DOHH2 (cell line): ENCODE results near the gene ANKS1B.

Experiments used
- H3F3A ChIP-seq: fragments of 200-600 bp; sonication (generic), shearing (Covaris generic); 2 replicates; pipeline ENCODE4 v1.6.0; 2016; ENCODE audit warnings: antibody characterized with exemption, mild to moderate bottlenecking; ENCODE audit not compliant: control insufficient read depth, insufficient read depth
- H3K27ac ChIP-seq: fragments of 200-600 bp; sonication (generic); 2 replicates; pipeline ENCODE4 v1.5.1; 2014; ENCODE audit warnings: low read depth, mild to moderate bottlenecking, low read length, moderate library complexity
- H3K27me3 ChIP-seq: fragments of 200-600 bp; sonication (generic); 2 replicates; pipeline ENCODE4 v1.6.1; 2014; ENCODE audit warnings: mild to moderate bottlenecking, low read length, mixed read lengths; ENCODE audit not compliant: control insufficient read depth
- H3K36me3 ChIP-seq: fragments of 200-600 bp; sonication (generic); 2 replicates; pipeline ENCODE4 v1.6.1; 2014; ENCODE audit warnings: mild to moderate bottlenecking, low read length, moderate library complexity, mixed read lengths; ENCODE audit not compliant: control insufficient read depth
- H3K4me1 ChIP-seq: fragments of 200-600 bp; sonication (generic); 2 replicates; pipeline ENCODE4 v1.6.1; 2014; ENCODE audit warnings: mild to moderate bottlenecking, low read length, mixed read lengths; ENCODE audit not compliant: control insufficient read depth
- H3K4me2 ChIP-seq: fragments of 200-600 bp; sonication (generic); 2 replicates; pipeline ENCODE4 v1.6.0; 2014; ENCODE audit warnings: mild to moderate bottlenecking, low read length, moderate library complexity
- H3K4me3 ChIP-seq: fragments of 200-600 bp; sonication (generic); 2 replicates; pipeline ENCODE4 v1.5.1; 2014; ENCODE audit warnings: mild to moderate bottlenecking, low read length, mixed read lengths
- H3K79me2 ChIP-seq: fragments of 200-600 bp; sonication (generic); 2 replicates; pipeline ENCODE4 v1.6.1; 2014; ENCODE audit warnings: mild to moderate bottlenecking, low read length, mixed read lengths; ENCODE audit not compliant: control insufficient read depth
- H3K9me2 ChIP-seq: fragments of 200-600 bp; sonication (generic); replicated peaks from 2 replicates; pipeline ENCODE4 v1.6.1; 2014; ENCODE audit warnings: mild to moderate bottlenecking, low read length, mixed read lengths; ENCODE audit not compliant: control insufficient read depth
- H3K9me3 ChIP-seq: fragments of 200-600 bp; sonication (generic); 2 replicates; pipeline ENCODE4 v1.6.1; 2014; ENCODE audit warnings: antibody characterized with exemption, low read length, mixed read lengths; ENCODE audit not compliant: control insufficient read depth, insufficient read depth
- H4K20me1 ChIP-seq: fragments of 200-600 bp; sonication (generic); 2 replicates; pipeline ENCODE4 v1.6.0; 2014; ENCODE audit warnings: low read depth, mild to moderate bottlenecking, antibody characterized with exemption, low read length, moderate library complexity; ENCODE audit not compliant: control insufficient read depth, insufficient read depth
- EZH2phosphoT487 ChIP-seq: fragments of 200-600 bp; sonication (generic); IDR thresholded peaks from 2 replicates; pipeline ENCODE4 v1.6.1; 2017; ENCODE audit warnings: borderline replicate concordance, mild to moderate bottlenecking, antibody characterized with exemption, low read length, moderate library complexity, mixed read lengths
- TF ChIP-seq, protein P1 (sequence below): fragments of 200-600 bp; sonication (generic); IDR thresholded peaks from one replicate; pipeline ENCODE4 v1.5.1; 2014; ENCODE audit warnings: antibody characterized with exemption, mild to moderate bottlenecking, low read depth, low read length; ENCODE audit not compliant: poor library complexity, severe bottlenecking

Gene ANKS1B

DNA sequence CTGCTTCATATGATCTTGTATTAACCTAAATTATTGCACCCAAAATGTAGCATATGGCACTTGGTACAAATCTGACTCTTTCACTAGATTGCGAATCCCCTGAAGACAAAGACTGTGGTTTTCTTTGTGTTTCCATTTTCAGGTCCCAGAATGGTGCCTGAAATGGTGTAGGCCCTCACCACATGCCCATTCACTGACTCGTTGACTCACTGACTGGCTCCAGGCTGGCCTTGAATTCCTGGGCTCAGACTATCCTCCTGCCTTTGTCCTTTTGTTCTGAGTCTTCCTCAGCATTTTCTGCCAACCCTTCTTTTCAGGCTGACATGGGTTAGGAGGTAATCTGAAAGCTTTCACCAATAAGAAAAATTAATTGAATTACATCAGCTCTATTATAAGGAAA is 705.8 kb downstream of the ANKS1B start:
- Histone ChIP-seq H3K27me3 (no peaks in the 10 kb centered on the region), H3K4me2 (no peak overlapping the region), H3K27ac (no peak overlapping the region), H3K36me3 (no peaks in the 10 kb centered on the region), H3K9me2 (no peaks in the 10 kb centered on the region), H3F3A (no peaks in the 10 kb centered on the region), H3K9me3 (peaks cover 3% of the 10 kb centered on the region; the same call in 1 of the 2 replicates), H3K4me1 (peaks cover 7% of the 10 kb centered on the region), H4K20me1 (no peaks in the 10 kb centered on the region), H3K79me2 (no peaks in the 10 kb centered on the region), H3K4me3 (no peak overlapping the region)
- TF ChIP-seq EZH2phosphoT487, result no peak
- TF ChIP-seq, protein P1, sequence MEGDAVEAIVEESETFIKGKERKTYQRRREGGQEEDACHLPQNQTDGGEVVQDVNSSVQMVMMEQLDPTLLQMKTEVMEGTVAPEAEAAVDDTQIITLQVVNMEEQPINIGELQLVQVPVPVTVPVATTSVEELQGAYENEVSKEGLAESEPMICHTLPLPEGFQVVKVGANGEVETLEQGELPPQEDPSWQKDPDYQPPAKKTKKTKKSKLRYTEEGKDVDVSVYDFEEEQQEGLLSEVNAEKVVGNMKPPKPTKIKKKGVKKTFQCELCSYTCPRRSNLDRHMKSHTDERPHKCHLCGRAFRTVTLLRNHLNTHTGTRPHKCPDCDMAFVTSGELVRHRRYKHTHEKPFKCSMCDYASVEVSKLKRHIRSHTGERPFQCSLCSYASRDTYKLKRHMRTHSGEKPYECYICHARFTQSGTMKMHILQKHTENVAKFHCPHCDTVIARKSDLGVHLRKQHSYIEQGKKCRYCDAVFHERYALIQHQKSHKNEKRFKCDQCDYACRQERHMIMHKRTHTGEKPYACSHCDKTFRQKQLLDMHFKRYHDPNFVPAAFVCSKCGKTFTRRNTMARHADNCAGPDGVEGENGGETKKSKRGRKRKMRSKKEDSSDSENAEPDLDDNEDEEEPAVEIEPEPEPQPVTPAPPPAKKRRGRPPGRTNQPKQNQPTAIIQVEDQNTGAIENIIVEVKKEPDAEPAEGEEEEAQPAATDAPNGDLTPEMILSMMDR, result no peak

DNA sequence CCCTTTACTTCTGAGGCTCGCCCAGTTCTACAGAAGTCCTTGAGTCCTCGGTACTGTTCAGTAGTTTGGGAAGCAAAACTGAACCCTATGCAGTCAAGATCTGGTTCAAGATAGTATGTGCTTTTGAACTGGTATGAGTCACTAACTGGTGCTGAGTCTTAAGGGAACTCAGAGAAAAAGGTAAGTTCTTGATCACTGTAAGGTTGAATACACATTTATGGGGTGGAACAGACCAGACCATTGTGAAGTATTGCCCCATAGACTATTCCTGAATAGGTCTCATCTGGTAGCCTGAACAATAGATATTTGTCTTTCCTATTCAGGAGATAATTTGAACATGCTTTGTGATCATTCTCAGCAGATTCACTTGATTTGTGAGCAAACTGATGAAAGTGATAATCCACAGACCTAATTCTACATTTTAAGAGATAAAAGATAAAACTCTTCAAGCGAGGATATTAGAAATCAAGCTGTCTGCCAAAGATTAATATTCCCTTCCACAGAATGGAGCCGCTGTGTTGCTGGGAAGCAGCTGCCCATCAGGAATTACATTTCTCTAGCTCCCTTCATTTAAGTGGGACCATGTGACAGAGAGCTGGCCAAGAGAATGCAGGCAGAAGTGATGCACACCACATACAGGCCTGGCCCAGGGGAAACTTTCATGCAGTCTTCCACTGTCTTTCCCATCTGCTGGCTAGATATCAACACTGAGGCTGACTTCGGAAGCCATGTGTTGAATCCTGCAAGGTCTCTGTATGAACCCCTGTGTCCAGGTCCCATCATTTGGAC is 707.0 kb downstream of the ANKS1B start:
- Histone ChIP-seq H3K27me3 (no peaks in the 10 kb centered on the region), H3K79me2 (no peaks in the 10 kb centered on the region), H3K4me1 (peaks cover 7% of the 10 kb centered on the region), H3K4me2 (no peak overlapping the region), H3K36me3 (no peaks in the 10 kb centered on the region), H3K27ac (no peak overlapping the region), H4K20me1 (no peaks in the 10 kb centered on the region), H3K9me2 (no peaks in the 10 kb centered on the region), H3K9me3 (peaks cover 3% of the 10 kb centered on the region; the same call in 1 of the 2 replicates), H3F3A (no peaks in the 10 kb centered on the region), H3K4me3 (no peak overlapping the region)
- no peak for TF ChIP-seq EZH2phosphoT487
- TF ChIP-seq, protein P1, result no peak

DNA sequence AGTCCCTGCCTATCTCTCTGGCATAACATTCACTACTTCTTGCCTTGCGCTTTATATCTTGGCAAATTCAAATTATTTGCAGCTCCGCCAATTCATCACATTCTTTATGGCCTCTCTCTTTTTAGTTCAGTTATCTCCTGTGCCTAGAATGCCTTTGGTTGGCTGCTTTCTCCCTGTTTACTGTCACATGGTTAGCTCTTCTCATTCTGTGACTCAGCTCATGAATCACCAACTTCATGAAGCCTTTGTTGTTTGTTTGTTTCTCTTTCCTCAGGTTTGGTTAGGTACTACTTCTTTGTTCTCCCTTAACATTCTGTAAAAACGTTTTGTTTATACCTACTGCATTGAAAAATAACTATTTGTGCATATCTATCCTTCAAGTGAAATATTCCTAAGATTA is 713.7 kb downstream of the ANKS1B start:
- H3K9me3 ChIP-seq, result no peaks in the 10 kb centered on the region
- H3K4me2 ChIP-seq, result no peak overlapping the region
- no peaks in the 10 kb centered on the region for H3F3A ChIP-seq
- no peaks in the 10 kb centered on the region for H3K4me1 ChIP-seq
- H3K36me3 ChIP-seq, result no peaks in the 10 kb centered on the region
- H3K4me3 ChIP-seq, result no peak overlapping the region
- H4K20me1 ChIP-seq, result no peaks in the 10 kb centered on the region
- no peak overlapping the region for H3K27ac ChIP-seq
- TF ChIP-seq, protein P1, result no peak
- no peak for TF ChIP-seq EZH2phosphoT487
- no peaks in the 10 kb centered on the region for H3K27me3 ChIP-seq
- H3K79me2 ChIP-seq, result no peaks in the 10 kb centered on the region
- no peaks in the 10 kb centered on the region for H3K9me2 ChIP-seq
